DND-41 (cell line): ENCODE results near the gene CCDC183.

Source experiments
- CTCF ChIP-seq: IDR thresholded peaks from 2 replicates; pipeline ENCODE4 v1.5.1; 2012; ENCODE audit warnings: borderline replicate concordance, low read length, moderate library complexity, mild to moderate bottlenecking; ENCODE audit not compliant: poor library complexity, severe bottlenecking; ENCODE audit errors: extremely low read depth
- EZH2 ChIP-seq: IDR thresholded peaks from 3 replicates; pipeline ENCODE4 v1.6.1; 2012; ENCODE audit warnings: borderline replicate concordance, low read depth, mild to moderate bottlenecking, moderate library complexity, low read length, inconsistent platforms; ENCODE audit not compliant: severe bottlenecking

GRCh38 chr9:136748666-136749611, 47.2 kb upstream of the CCDC183 start:
- TF ChIP-seq CTCF (no peak), EZH2 (no peak)
